Gastroesophageal sphincter (tissue), 3 donors: ENCODE results near the gene SHC2.

ENCODE experiments used
- CTCF ChIP-seq, 4 experiments: fragments of 200-600 bp in 2 of 4; fragments of 450-650 bp in 2 of 4; sonication (generic) in 1 of 4; IDR thresholded peaks; one replicate each; pipeline ENCODE4 v1.5.1; 2017 to 2019; ENCODE audit warnings: antibody characterized with exemption in 4 of 4, mild to moderate bottlenecking in 2 of 4, moderate library complexity in 2 of 4
- POLR2A ChIP-seq, 2 donors: fragments of 450-650 bp; IDR thresholded peaks; one replicate each; pipeline ENCODE4 v1.6.1; 2017; ENCODE audit warnings: antibody characterized with exemption in 2 of 2, mild to moderate bottlenecking in 2 of 2, moderate library complexity in 1 of 2

DNA sequence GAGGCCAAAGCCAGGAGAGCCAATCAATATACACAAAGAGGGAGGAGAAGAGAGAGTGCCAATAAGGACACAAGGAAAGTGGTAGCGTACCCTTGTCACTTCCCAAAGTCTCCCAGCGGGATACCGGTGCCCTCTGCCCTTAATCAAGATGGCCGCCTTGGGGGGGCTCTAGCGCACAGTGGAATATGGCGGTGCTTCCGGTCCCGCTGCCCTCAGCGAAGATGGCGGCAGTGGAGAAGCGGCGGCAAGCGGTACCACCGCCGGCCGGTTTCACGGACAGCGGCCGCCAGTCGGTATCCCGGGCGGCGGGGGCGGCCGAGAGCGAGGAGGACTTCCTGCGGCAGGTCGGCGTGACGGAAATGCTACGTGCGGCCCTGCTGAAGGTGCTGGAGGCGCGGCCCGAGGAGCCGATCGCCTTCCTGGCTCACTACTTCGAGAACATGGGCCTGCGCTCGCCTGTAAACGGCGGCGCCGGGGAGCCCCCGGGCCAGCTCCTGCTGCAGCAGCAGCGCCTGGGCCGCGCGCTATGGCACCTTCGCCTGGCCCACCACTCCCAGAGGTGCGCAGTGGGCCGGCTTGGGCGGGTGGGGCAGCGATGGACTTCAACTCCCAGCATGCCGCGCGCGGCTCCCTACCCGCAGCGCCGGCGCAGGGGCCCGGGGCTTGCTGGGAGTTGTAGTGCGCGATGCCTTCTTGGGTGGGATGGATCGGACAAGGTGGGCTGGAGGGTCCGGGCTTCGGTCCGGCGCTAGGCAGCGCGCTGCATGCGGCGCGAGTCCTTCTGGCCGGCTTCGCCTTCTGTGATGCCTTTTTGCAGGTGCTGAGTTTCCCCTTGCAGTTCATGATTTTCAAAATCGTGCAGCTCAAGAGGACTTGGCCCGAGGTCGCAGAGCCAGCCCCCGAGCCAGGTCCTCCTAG is 46.7 kb upstream of the SHC2 start, which contains the start of gene TPGS1:
- TF ChIP-seq CTCF (IDR thresholded peaks at IDR 0.05) (peak in 2 of 4 experiments; percentile 23 to 46), POLR2A (IDR thresholded peaks at IDR 0.05) (peak in 1 of 2 donors; percentile 52)
